PC-3 (cell line): ENCODE measurements around the gene P4HTM. TPM values are rescaled to one million over a fixed set of nuclear protein-coding genes. Genes with fewer than 3 reads are reported as not detected.

Experiments used
- ATAC-seq: fragments of 200-7000 bp; cut with Tn5 transposase; 2 replicates; pipeline ENCODE4 v1.9.1; 2020; ENCODE audit warnings: mild to moderate bottlenecking, moderate library complexity
- BruUV-seq: library from RNA; stranded (reverse); fragments of 400-500 nt; replicated peaks from 2 replicates; lab custom pipeline; 2021; lab: Mats Ljungman, UMichigan
- CTCF ChIA-PET: fragments of 300-600 bp; sonication (Branson Sonifier 250); formaldehyde crosslinking; loops from one replicate; lab custom pipeline; 2022; ENCODE audit warnings: antibody characterized with exemption; lab: Charles Lee
- POLR2A ChIA-PET: fragments of 300-600 bp; sonication (Branson Sonifier 250); formaldehyde crosslinking; loops from one replicate; lab custom pipeline; 2022; ENCODE audit warnings: antibody characterized with exemption; ENCODE audit not compliant: unreplicated experiment; lab: Charles Lee
- DNase-seq: peaks from one replicate; pipeline ENCODE4 v3.0.0-alpha.2; 2015
- H2AFZ ChIP-seq: fragments of 300-600 bp; sonication (generic); 2 replicates; pipeline ENCODE4 v1.6.0; 2016; ENCODE audit warnings: antibody characterized with exemption, low read length
- H3F3A ChIP-seq: fragments of 300-600 bp; sonication (generic); one replicate; pipeline ENCODE4 v1.6.0; 2017; ENCODE audit warnings: antibody characterized with exemption, low read length, control low read depth, mild to moderate bottlenecking; ENCODE audit not compliant: unreplicated experiment
- H3K27ac ChIP-seq: fragments of 300-600 bp; sonication (generic); 2 replicates; pipeline ENCODE4 v1.5.1; 2016; ENCODE audit warnings: mild to moderate bottlenecking, low read length
- H3K27me3 ChIP-seq: fragments of 300-600 bp; sonication (generic); 2 replicates; pipeline ENCODE4 v1.6.1; 2016; ENCODE audit warnings: low read length, mixed read lengths
- H3K36me3 ChIP-seq: fragments of 300-600 bp; sonication (generic); 2 replicates; pipeline ENCODE4 v1.6.1; 2016; ENCODE audit warnings: low read depth, mixed run types, low read length, mixed read lengths
- H3K4me1 ChIP-seq: fragments of 300-600 bp; sonication (generic); 2 replicates; pipeline ENCODE4 v1.5.1; 2016; ENCODE audit warnings: low read length; ENCODE audit not compliant: insufficient read depth
- H3K4me2 ChIP-seq: fragments of 300-600 bp; sonication (generic); 2 replicates; pipeline ENCODE4 v1.6.0; 2016; ENCODE audit warnings: low read length
- H3K4me3 ChIP-seq: fragments of 300-600 bp; sonication (generic); 2 replicates; pipeline ENCODE4 v1.5.1; 2016; ENCODE audit warnings: mild to moderate bottlenecking, low read length, mixed read lengths
- H3K79me2 ChIP-seq: fragments of 300-600 bp; sonication (generic); 2 replicates; pipeline ENCODE4 v1.6.1; 2017; ENCODE audit warnings: low read length, mixed read lengths
- H3K9ac ChIP-seq: fragments of 300-600 bp; sonication (generic); 2 replicates; pipeline ENCODE4 v1.6.0; 2016; ENCODE audit warnings: mild to moderate bottlenecking, low read length
- H3K9me2 ChIP-seq: fragments of 300-600 bp; sonication (generic); replicated peaks from 2 replicates; pipeline ENCODE4 v1.6.1; 2016; ENCODE audit warnings: mixed run types, low read length, mixed read lengths
- H3K9me3 ChIP-seq: fragments of 300-600 bp; sonication (generic); 2 replicates; pipeline ENCODE4 v1.6.1; 2016; ENCODE audit warnings: low read length, mixed read lengths
- H4K20me1 ChIP-seq: fragments of 300-600 bp; sonication (generic); 2 replicates; pipeline ENCODE4 v1.6.1; 2016; ENCODE audit warnings: low read length, mixed read lengths
- EZH2 ChIP-seq: fragments of 300-600 bp; sonication (generic); IDR thresholded peaks from one replicate; pipeline ENCODE4 v1.6.1; 2017; ENCODE audit warnings: antibody characterized with exemption, mild to moderate bottlenecking, low read length; ENCODE audit not compliant: unreplicated experiment
- EZH2phosphoT487 ChIP-seq: fragments of 300-600 bp; sonication (generic); IDR thresholded peaks from 2 replicates; pipeline ENCODE4 v1.6.1; 2018; ENCODE audit warnings: mild to moderate bottlenecking, antibody characterized with exemption, low read length, borderline replicate concordance
- intact Hi-C: fragments of 100-400 bp; cut with micrococcal nuclease; formaldehyde crosslinking; loops from 2 replicates; pipeline ENCODE4 v1.9.0; 2023
- total RNA-seq: library from RNA; depleted of rRNA; stranded (reverse); fragments of >200 nt; gene quantifications from 2 replicates; pipeline ENCODE4 v1.2.3, GENCODE V29; 2014
- TF ChIP-seq, protein P1 (sequence below): fragments of 300-600 bp; sonication (generic); conservative IDR thresholded peaks from 2 replicates; pipeline ENCODE4 v1.5.1; 2017; ENCODE audit warnings: antibody characterized with exemption, low read depth, mild to moderate bottlenecking, low read length

The P4HTM gene
- total RNA-seq, 1 experiment from 2014 or later, result 44.5 TPM

- H3K4me1 ChIP-seq, result no peaks in the 10 kb centered on the region
- H4K20me1 ChIP-seq, result no peaks in the 10 kb centered on the region
- no peak overlapping the region for H3K4me2 ChIP-seq
- H3K4me3 ChIP-seq, result no peak overlapping the region
- no peaks in the 10 kb centered on the region for H3K27me3 ChIP-seq
- no peaks in the 10 kb centered on the region for H3F3A ChIP-seq
- POLR2A ChIA-PET, result no interaction called here
- no peak overlapping the region for H2AFZ ChIP-seq
- BruUV-seq, result no TSS peak
- no peak overlapping the region for H3K27ac ChIP-seq
- peaks cover 11% of the 10 kb centered on the region; the same call in 1 of the 2 replicates for H3K36me3 ChIP-seq
- DNase-seq (no peak), ATAC-seq (no peak)
- no peak for TF ChIP-seq EZH2
- TF ChIP-seq EZH2phosphoT487, result no peak
- TF ChIP-seq, protein P1, sequence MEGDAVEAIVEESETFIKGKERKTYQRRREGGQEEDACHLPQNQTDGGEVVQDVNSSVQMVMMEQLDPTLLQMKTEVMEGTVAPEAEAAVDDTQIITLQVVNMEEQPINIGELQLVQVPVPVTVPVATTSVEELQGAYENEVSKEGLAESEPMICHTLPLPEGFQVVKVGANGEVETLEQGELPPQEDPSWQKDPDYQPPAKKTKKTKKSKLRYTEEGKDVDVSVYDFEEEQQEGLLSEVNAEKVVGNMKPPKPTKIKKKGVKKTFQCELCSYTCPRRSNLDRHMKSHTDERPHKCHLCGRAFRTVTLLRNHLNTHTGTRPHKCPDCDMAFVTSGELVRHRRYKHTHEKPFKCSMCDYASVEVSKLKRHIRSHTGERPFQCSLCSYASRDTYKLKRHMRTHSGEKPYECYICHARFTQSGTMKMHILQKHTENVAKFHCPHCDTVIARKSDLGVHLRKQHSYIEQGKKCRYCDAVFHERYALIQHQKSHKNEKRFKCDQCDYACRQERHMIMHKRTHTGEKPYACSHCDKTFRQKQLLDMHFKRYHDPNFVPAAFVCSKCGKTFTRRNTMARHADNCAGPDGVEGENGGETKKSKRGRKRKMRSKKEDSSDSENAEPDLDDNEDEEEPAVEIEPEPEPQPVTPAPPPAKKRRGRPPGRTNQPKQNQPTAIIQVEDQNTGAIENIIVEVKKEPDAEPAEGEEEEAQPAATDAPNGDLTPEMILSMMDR, result no peak
- H3K9me2 ChIP-seq, result no peaks in the 10 kb centered on the region
- intact Hi-C loops, result loop anchor here (10.0 kb wide), 1 partner anchor 62 kb away; the partner anchor contains the start of gene SLC25A20
- CTCF ChIA-PET, result no interaction called here
- peaks cover 18% of the 10 kb centered on the region; the same call in 1 of the 2 replicates for H3K79me2 ChIP-seq
- no peaks in the 10 kb centered on the region for H3K9me3 ChIP-seq
- no peak overlapping the region for H3K9ac ChIP-seq
Measured at GRCh38 chr3:48957006-48957705, 32.9 kb upstream of the P4HTM start.

DNA sequence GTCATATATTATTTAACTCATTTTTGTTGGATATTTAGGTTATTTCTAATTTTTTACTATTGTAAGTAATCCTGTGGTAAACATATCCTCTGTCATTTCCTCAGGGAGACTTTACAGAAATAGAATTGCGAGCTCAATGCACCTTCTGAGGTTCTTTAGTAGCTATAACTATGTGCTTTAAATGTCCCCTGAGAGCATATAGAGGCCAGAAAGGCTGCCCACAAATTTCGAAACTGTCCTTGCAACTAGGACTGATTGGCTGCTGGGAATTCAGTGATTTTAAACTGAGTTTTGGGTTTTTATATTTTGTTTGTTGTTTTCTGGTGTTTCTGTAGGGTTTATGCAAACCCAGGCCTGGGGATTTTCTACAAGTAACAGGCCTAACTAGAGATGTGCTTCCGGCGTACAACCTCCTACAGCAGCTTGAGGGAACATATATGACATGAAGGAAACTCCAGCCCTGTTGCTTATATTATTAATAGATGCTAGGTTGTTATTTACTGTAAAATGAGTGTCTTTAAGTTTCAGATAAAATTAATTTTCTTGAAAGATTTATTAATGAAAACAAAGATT is 29.1 kb upstream of the P4HTM start:
- Histone ChIP-seq H3K9me2 (no peaks in the 10 kb centered on the region), H2AFZ (no peak overlapping the region), H3K27ac (no peak overlapping the region), H3K4me2 (no peak overlapping the region), H3K36me3 (peaks cover 20% of the 10 kb centered on the region), H4K20me1 (no peaks in the 10 kb centered on the region; the same call in 1 of the 2 replicates), H3K27me3 (no peaks in the 10 kb centered on the region), H3K9me3 (no peaks in the 10 kb centered on the region), H3K79me2 (peaks cover 5% of the 10 kb centered on the region; the same call in 1 of the 2 replicates), H3K4me1 (no peaks in the 10 kb centered on the region), H3K9ac (no peak overlapping the region), H3K4me3 (no peak overlapping the region), H3F3A (no peaks in the 10 kb centered on the region)
- CTCF ChIA-PET, result no interaction called here
- intact Hi-C loops, result no loop called here
- DNase-seq (no peak), ATAC-seq (no peak)
- POLR2A ChIA-PET, result interaction anchor here (0.7 kb wide), 1 partner anchor 87 kb away, joined by 5 read pairs; no protein-coding TSS in a partner anchor
- no TSS peak for BruUV-seq
- TF ChIP-seq EZH2 (no peak), EZH2phosphoT487 (no peak)
- TF ChIP-seq, protein P1, result no peak

- Histone ChIP-seq H3K9me2 (no peaks in the 10 kb centered on the region), H3K4me1 (no peaks in the 10 kb centered on the region), H3K36me3 (peaks cover 25% of the 10 kb centered on the region), H4K20me1 (no peaks in the 10 kb centered on the region; the same call in 1 of the 2 replicates), H3K27ac (no peak overlapping the region), H3F3A (no peaks in the 10 kb centered on the region), H3K4me2 (no peak overlapping the region), H3K9me3 (no peaks in the 10 kb centered on the region), H3K27me3 (no peaks in the 10 kb centered on the region), H2AFZ (no peak overlapping the region), H3K4me3 (no peak overlapping the region), H3K79me2 (no peaks in the 10 kb centered on the region; the same call in 1 of the 2 replicates), H3K9ac (no peak overlapping the region)
- BruUV-seq, result no TSS peak
- DNase-seq (no peak), ATAC-seq (no peak)
- intact Hi-C loops, result no loop called here
- ChIA-PET CTCF (no interaction called here), POLR2A (no interaction called here)
- TF ChIP-seq EZH2phosphoT487 (no peak), EZH2 (no peak)
- TF ChIP-seq, protein P1, result no peak
Measured at GRCh38 chr3:48962340-48962739, 27.7 kb upstream of the P4HTM start.
